Stimulated activated CD4-positive, alpha-beta T cell treated with anti-CD3 and anti-CD28 coated beads, Interleukin-4, amount 100 ng/mL, for 1 hour (primary cell): ENCODE results near the gene CXADR.

ENCODE experiments used
- DNase-seq: peaks from one replicate; pipeline ENCODE4 v3.0.0-alpha.2; 2020

The CXADR gene

GRCh38 chr21:17610911-17611310 is 98.1 kb downstream of the CXADR start:
- DNase-seq: no peak

DNA sequence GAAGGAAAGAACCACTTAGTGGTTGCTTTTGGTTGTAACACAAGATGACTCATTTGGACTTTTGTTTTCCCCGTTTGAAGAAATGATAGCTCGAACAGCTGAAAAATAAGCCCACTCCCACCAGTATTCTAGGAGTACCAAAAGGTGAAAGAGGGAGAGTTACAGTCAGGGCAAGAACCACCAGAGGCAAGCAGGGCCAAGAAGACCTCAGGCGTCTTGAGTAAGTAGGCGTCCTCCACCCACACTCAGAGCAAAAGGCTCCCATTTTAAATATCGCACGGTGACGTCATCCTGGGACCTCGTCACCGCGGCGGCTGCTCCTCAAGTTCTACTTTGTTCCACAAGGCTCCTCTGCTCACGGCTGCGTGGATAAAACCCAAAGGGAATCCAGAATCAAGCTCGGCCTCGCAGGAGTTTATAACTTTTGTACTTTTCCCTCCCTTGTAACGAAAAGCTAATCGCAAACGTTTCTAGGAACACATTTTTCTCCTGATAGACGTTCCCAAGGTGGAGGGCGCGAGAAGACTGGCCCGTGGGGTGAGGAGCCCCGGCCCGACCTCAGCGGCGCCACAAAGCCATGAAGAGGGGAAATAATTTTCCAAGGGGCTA is 98.7 kb downstream of the CXADR start:
- peak; percentile 76 for DNase-seq

DNA sequence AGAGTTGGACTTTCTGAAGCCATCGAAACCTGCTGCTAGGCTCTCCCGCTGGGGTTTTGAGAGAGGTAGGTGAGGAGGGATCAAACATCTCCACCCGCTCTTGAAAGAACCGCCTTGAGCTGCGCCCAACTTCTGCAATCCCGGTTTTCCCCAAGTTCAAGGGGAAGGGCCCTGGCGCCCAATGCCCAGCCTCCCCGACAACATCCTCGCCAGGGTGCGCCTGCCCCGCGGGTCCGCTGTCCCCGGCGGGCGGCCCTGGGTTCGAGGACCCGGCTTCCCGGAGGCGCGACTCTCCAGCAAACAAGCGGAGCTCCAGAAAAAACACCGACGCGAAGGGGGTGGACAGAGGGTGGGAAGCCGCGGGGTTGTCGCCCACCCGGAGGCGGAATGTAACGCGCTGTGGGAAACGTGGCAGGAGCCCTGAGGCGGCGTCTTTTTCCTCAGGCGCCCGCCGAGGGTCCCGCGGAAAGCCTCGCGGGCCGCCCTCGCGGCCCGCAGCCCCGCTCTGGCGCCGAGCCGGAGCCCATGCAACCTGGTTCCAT is 99.3 kb downstream of the CXADR start:
- peak; percentile 34 for DNase-seq

DNA sequence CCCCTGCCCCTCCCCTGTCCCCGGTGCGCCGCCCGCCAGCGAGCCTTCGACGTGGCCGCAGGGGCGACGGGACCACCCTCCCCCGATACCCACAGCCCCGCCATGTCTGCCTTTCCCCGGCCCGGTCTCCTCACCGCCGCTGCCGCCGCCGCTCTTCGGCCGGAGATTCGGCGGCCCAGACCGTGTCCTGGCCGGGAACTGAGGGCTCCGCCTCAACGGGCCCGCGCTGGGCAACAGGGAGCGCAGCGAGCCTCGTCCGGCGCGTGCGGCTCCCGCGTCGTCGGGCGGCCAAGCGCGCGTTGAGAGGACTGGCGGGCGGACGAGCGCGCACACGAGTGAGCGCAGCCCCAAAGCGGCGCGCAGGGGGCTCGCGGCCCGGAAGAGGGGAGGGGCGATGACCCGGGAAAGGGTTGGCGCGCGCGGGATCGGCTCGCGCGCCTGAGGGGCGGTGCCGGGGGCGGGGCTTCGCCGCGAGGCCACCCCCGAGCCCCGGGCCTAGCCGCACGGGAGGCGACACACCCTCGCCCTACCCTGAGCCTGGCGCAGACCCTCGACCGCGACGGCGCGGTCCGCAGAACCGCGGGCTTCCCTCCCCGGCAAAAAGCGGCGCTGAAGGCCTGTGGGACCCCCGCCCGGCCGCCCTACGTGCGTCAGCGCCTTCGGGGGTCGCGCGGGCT is 99.9 kb downstream of the CXADR start, which contains the start of gene BTG3:
BTG3 (minus strand) TSS at position 337 of the 677 bp plus-strand sequence. CDS start 3,757 bp downstream, outside the sequence.
- peak; percentile 83 for DNase-seq

- peak; percentile 7 for DNase-seq
These were observed 100.4 kb downstream of the CXADR start for GRCh38 chr21:17613242-17613676.

- DNase-seq: no peak
These were observed 104.0 kb downstream of the CXADR start for GRCh38 chr21:17616831-17617230.

DNA sequence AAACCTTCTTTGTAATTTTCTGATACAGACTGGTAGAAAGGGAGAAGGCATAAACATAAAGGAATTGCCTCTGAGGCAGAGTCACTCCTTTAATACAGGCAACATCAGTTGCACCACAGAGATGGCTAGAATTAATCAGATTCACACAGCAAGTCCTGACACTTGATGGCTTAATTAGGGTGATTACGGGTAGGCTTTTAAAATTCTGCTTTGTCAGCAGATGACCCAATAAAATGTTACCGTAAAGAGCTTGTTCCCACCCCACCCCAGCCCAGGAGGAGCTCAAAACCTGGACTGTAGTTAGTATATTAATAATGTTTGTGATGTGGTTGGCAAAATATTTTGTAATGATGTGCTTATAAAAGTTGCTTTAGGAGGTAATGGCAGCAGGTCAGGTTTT is 109.2 kb downstream of the CXADR start:
- no peak for DNase-seq

DNA sequence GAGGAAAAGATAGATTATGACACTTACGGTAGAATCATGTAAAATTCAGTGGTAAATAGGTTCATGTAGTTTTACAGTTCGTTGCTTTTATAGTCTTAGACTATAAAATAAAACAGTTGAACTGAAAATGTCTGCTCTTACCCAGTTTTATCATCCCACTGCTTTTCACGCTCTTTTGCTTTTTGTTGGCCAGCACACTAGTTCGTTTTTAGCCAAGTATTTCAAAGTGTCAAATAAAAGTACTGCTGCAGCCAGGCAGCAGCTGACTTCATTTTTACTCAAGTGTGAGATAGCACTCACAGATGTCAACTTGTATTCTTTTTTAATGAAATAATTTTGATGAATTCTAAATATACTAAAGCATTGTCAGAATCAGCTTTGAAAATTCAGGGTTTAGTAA is 118.4 kb downstream of the CXADR start:
- no peak for DNase-seq

GRCh38 chr21:17636711-17637110 is 123.9 kb downstream of the CXADR start:
- DNase-seq: no peak

DNA sequence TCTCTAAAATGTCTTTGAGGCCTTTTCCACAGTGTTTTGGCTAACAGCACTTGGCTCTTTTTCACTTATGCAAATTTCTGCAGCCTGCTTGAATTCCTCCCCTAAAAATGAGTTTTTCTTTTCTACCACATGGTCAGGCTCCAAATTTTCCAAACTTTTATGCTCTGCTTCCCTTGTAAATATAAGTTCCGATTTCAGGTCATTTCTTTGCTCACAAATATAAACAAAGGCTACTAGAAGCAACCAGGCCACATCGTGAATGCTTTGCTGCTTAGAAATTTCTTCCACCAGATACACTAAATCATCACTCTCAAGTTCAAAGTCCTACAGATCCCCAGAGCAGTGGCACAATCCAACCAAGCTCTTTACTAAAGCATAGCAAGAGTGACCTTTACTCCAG is 128.0 kb downstream of the CXADR start:
- DNase-seq: no peak
